ENCODE data around the gene HTATSF1. TPM values are rescaled to one million over a fixed set of nuclear protein-coding genes. Genes with fewer than 3 reads are reported as not detected.

Gene HTATSF1
- polyA plus RNA-seq, 5 donors: 74.5 to 111 (median 99.6) TPM

Other genes starting within 250 kb of the HTATSF1 start
- 10 to 100 TPM; 13.7 to 19.1 (median 16.9) TPM for gene MAP7D3, start 246.2 kb upstream of the HTATSF1 start, polyA plus RNA-seq (ENCODE audit: insufficient read depth in 1 of 5, insufficient read length in 5 of 5, low replicate concordance in 1 of 5)
- gene ADGRG4, start 196.6 kb upstream of the HTATSF1 start, polyA plus RNA-seq (ENCODE audit: insufficient read depth in 1 of 5, insufficient read length in 5 of 5, low replicate concordance in 1 of 5): not detected
- gene BRS3, start 9.6 kb upstream of the HTATSF1 start, polyA plus RNA-seq (ENCODE audit: insufficient read depth in 1 of 5, insufficient read length in 5 of 5, low replicate concordance in 1 of 5): under 1 TPM in 3 of 5 donors, not detected in 2; 0.06 to 0.08 (median 0.07) TPM
- gene VGLL1, start 34.6 kb downstream of the HTATSF1 start, polyA plus RNA-seq (ENCODE audit: insufficient read depth in 1 of 5, insufficient read length in 5 of 5, low replicate concordance in 1 of 5): 10 to 100 TPM in 2 of 5 donors, 1 to 10 TPM in 3; 5.1 to 10.9 (median 8.4) TPM
- gene CD40LG, start 150.6 kb downstream of the HTATSF1 start, polyA plus RNA-seq (ENCODE audit: insufficient read depth in 1 of 5, insufficient read length in 5 of 5, low replicate concordance in 1 of 5): under 1 TPM; 0.12 to 0.26 (median 0.18) TPM